Measurements from ENCODE around the gene RAB32. TPM values are rescaled to one million over a fixed set of nuclear protein-coding genes. Genes with fewer than 3 reads are reported as not detected.

RAB32 gene
- total and polyA plus RNA-seq, 5 donors from 2014 or later: 0.25 to 1.4 (median 1.0) TPM

GRCh38 chr6:146582857-146583256 is 39.2 kb downstream of the RAB32 start:
- no peak overlapping the region for H3K4me3 ChIP-seq (ENCODE audit: low read depth, low read length)
- Mint-ChIP-seq H3K4me3 (no peak overlapping the region), H3K36me3 (no peaks in the 10 kb centered on the region), H3K4me1 (no peaks in the 10 kb centered on the region), H3K9me3 (peaks cover 0 to 6% (median 0%) of the 10 kb centered on the region in 7 donors), H3K27ac (no peak overlapping the region), H3K27me3 (no peaks in the 10 kb centered on the region)
- H3K27ac ChIP-seq (ENCODE audit: insufficient read depth, low read length, poor library complexity, severe bottlenecking): no peak overlapping the region
- no peak for ATAC-seq (ENCODE audit: low read depth in 2 of 2)
- H3K9me3 ChIP-seq (ENCODE audit: control insufficient read depth in 2 of 2, low read length in 2 of 2): no peaks in the 10 kb centered on the region
- no peaks in the 10 kb centered on the region for H3K36me3 ChIP-seq (ENCODE audit: control insufficient read depth, insufficient read depth, low read length)
- no peaks in the 10 kb centered on the region for H3K27me3 ChIP-seq (ENCODE audit: control insufficient read depth, insufficient read depth, low read length)
- no peak for DNase-seq
- no peaks in the 10 kb centered on the region for H3K4me1 ChIP-seq (ENCODE audit: control insufficient read depth, insufficient read depth, low read length, poor library complexity, severe bottlenecking)

GRCh38 chr6:146583966-146584365 is 40.3 kb downstream of the RAB32 start:
- no peak for DNase-seq
- no peaks in the 10 kb centered on the region for H3K36me3 Mint-ChIP-seq

GRCh38 chr6:146587459-146587858 is 43.8 kb downstream of the RAB32 start:
- Mint-ChIP-seq H3K27me3 (no peaks in the 10 kb centered on the region), H3K4me3 (no peak overlapping the region), H3K27ac (no peak overlapping the region), H3K36me3 (no peaks in the 10 kb centered on the region), H3K4me1 (no peaks in the 10 kb centered on the region), H3K9me3 (peaks cover 0 to 3% (median 0%) of the 10 kb centered on the region in 7 donors)
- Histone ChIP-seq H3K36me3 (ENCODE audit: control insufficient read depth, insufficient read depth, low read length) (no peaks in the 10 kb centered on the region), H3K9me3 (ENCODE audit: control insufficient read depth in 2 of 2, low read length in 2 of 2) (no peaks in the 10 kb centered on the region), H3K27ac (ENCODE audit: insufficient read depth, low read length, poor library complexity, severe bottlenecking) (no peak overlapping the region), H3K4me1 (ENCODE audit: control insufficient read depth, insufficient read depth, low read length, poor library complexity, severe bottlenecking) (no peaks in the 10 kb centered on the region), H3K27me3 (ENCODE audit: control insufficient read depth, insufficient read depth, low read length) (no peaks in the 10 kb centered on the region), H3K4me3 (ENCODE audit: low read depth, low read length) (no peak overlapping the region)
- ATAC-seq (ENCODE audit: low read depth in 2 of 2): no peak
- no peak for DNase-seq

More at GRCh38 chr6:146583966-146584365, 40.3 kb downstream of the RAB32 start:
- Histone ChIP-seq H3K27me3 (ENCODE audit: control insufficient read depth, insufficient read depth, low read length) (no peaks in the 10 kb centered on the region), H3K4me1 (ENCODE audit: control insufficient read depth, insufficient read depth, low read length, poor library complexity, severe bottlenecking) (no peaks in the 10 kb centered on the region), H3K9me3 (ENCODE audit: control insufficient read depth in 2 of 2, low read length in 2 of 2) (no peaks in the 10 kb centered on the region), H3K4me3 (ENCODE audit: low read depth, low read length) (no peak overlapping the region), H3K27ac (ENCODE audit: insufficient read depth, low read length, poor library complexity, severe bottlenecking) (no peak overlapping the region), H3K36me3 (ENCODE audit: control insufficient read depth, insufficient read depth, low read length) (no peaks in the 10 kb centered on the region)
- Mint-ChIP-seq H3K9me3 (peaks cover 0 to 6% (median 0%) of the 10 kb centered on the region in 7 donors), H3K27me3 (no peaks in the 10 kb centered on the region), H3K4me1 (no peaks in the 10 kb centered on the region), H3K27ac (no peak overlapping the region), H3K4me3 (no peak overlapping the region)
- ATAC-seq (ENCODE audit: low read depth in 2 of 2): no peak

- Mint-ChIP-seq H3K27ac (no peak overlapping the region), H3K36me3 (no peaks in the 10 kb centered on the region), H3K4me1 (no peaks in the 10 kb centered on the region), H3K4me3 (no peak overlapping the region), H3K27me3 (no peaks in the 10 kb centered on the region), H3K9me3 (peaks cover 0 to 3% (median 0%) of the 10 kb centered on the region in 7 donors)
- Histone ChIP-seq H3K4me1 (ENCODE audit: control insufficient read depth, insufficient read depth, low read length, poor library complexity, severe bottlenecking) (no peaks in the 10 kb centered on the region), H3K27ac (ENCODE audit: insufficient read depth, low read length, poor library complexity, severe bottlenecking) (no peak overlapping the region), H3K27me3 (ENCODE audit: control insufficient read depth, insufficient read depth, low read length) (no peaks in the 10 kb centered on the region), H3K36me3 (ENCODE audit: control insufficient read depth, insufficient read depth, low read length) (no peaks in the 10 kb centered on the region), H3K9me3 (ENCODE audit: control insufficient read depth in 2 of 2, low read length in 2 of 2) (no peaks in the 10 kb centered on the region), H3K4me3 (ENCODE audit: low read depth, low read length) (no peak overlapping the region)
- no peak for DNase-seq
- ATAC-seq (ENCODE audit: low read depth in 2 of 2): no peak
Observed at GRCh38 chr6:146590492-146590891, 46.9 kb downstream of the RAB32 start.

- H3K27ac ChIP-seq (ENCODE audit: insufficient read depth, low read length, poor library complexity, severe bottlenecking): no peak overlapping the region
- no peak for DNase-seq
- no peaks in the 10 kb centered on the region for H3K27me3 Mint-ChIP-seq
Observed at GRCh38 chr6:146592451-146592850, 48.8 kb downstream of the RAB32 start.

GRCh38 chr6:146593986-146594385 is 50.4 kb downstream of the RAB32 start:
- Histone ChIP-seq H3K27me3 (ENCODE audit: control insufficient read depth, insufficient read depth, low read length) (no peaks in the 10 kb centered on the region), H3K27ac (ENCODE audit: insufficient read depth, low read length, poor library complexity, severe bottlenecking) (no peak overlapping the region), H3K36me3 (ENCODE audit: control insufficient read depth, insufficient read depth, low read length) (no peaks in the 10 kb centered on the region), H3K4me1 (ENCODE audit: control insufficient read depth, insufficient read depth, low read length, poor library complexity, severe bottlenecking) (no peaks in the 10 kb centered on the region), H3K9me3 (ENCODE audit: control insufficient read depth in 2 of 2, low read length in 2 of 2) (no peaks in the 10 kb centered on the region), H3K4me3 (ENCODE audit: low read depth, low read length) (no peak overlapping the region)
- Mint-ChIP-seq H3K9me3 (peaks cover 0 to 3% (median 0%) of the 10 kb centered on the region in 7 donors), H3K4me1 (peaks cover 0 to 2% (median 0%) of the 10 kb centered on the region in 4 donors), H3K27me3 (peaks cover under 1% of the 10 kb centered on the region), H3K4me3 (no peak overlapping the region), H3K27ac (no peak overlapping the region), H3K36me3 (no peaks in the 10 kb centered on the region)
- no peak for ATAC-seq (ENCODE audit: low read depth in 2 of 2)
- no peak for DNase-seq

More at GRCh38 chr6:146592451-146592850, 48.8 kb downstream of the RAB32 start:
- Histone ChIP-seq H3K4me3 (ENCODE audit: low read depth, low read length) (no peak overlapping the region), H3K27me3 (ENCODE audit: control insufficient read depth, insufficient read depth, low read length) (no peaks in the 10 kb centered on the region), H3K9me3 (ENCODE audit: control insufficient read depth in 2 of 2, low read length in 2 of 2) (no peaks in the 10 kb centered on the region), H3K4me1 (ENCODE audit: control insufficient read depth, insufficient read depth, low read length, poor library complexity, severe bottlenecking) (no peaks in the 10 kb centered on the region), H3K36me3 (ENCODE audit: control insufficient read depth, insufficient read depth, low read length) (no peaks in the 10 kb centered on the region)
- Mint-ChIP-seq H3K4me3 (no peak overlapping the region), H3K4me1 (no peaks in the 10 kb centered on the region), H3K27ac (no peak overlapping the region), H3K36me3 (no peaks in the 10 kb centered on the region), H3K9me3 (peaks cover 0 to 2% (median 0%) of the 10 kb centered on the region in 7 donors)
- ATAC-seq (ENCODE audit: low read depth in 2 of 2): no peak

GRCh38 chr6:146594495-146594894 is 50.9 kb downstream of the RAB32 start:
- Histone ChIP-seq H3K27ac (ENCODE audit: insufficient read depth, low read length, poor library complexity, severe bottlenecking) (no peak overlapping the region), H3K9me3 (ENCODE audit: control insufficient read depth in 2 of 2, low read length in 2 of 2) (no peaks in the 10 kb centered on the region), H3K36me3 (ENCODE audit: control insufficient read depth, insufficient read depth, low read length) (no peaks in the 10 kb centered on the region), H3K4me1 (ENCODE audit: control insufficient read depth, insufficient read depth, low read length, poor library complexity, severe bottlenecking) (no peaks in the 10 kb centered on the region), H3K27me3 (ENCODE audit: control insufficient read depth, insufficient read depth, low read length) (no peaks in the 10 kb centered on the region), H3K4me3 (ENCODE audit: low read depth, low read length) (no peak overlapping the region)
- Mint-ChIP-seq H3K4me1 (peaks cover 0 to 5% (median 1%) of the 10 kb centered on the region in 4 donors), H3K9me3 (peaks cover 0 to 3% (median 0%) of the 10 kb centered on the region in 7 donors), H3K4me3 (no peak overlapping the region), H3K27ac (no peak overlapping the region), H3K27me3 (peaks cover 4% of the 10 kb centered on the region), H3K36me3 (no peaks in the 10 kb centered on the region)
- no peak for DNase-seq
- ATAC-seq (ENCODE audit: low read depth in 2 of 2): no peak

GRCh38 chr6:146595972-146596731 is 52.5 kb downstream of the RAB32 start:
- no peak for ATAC-seq (ENCODE audit: low read depth in 2 of 2)
- Mint-ChIP-seq H3K36me3 (no peaks in the 10 kb centered on the region), H3K4me1 (peaks cover 0 to 5% (median 1%) of the 10 kb centered on the region in 4 donors), H3K9me3 (peaks cover 0 to 3% (median 0%) of the 10 kb centered on the region in 7 donors), H3K4me3 (no peak overlapping the region), H3K27ac (no peak overlapping the region), H3K27me3 (peaks cover 8% of the 10 kb centered on the region)
- H3K9me3 ChIP-seq (ENCODE audit: control insufficient read depth in 2 of 2, low read length in 2 of 2): no peaks in the 10 kb centered on the region
- H3K4me1 ChIP-seq (ENCODE audit: control insufficient read depth, insufficient read depth, low read length, poor library complexity, severe bottlenecking): no peaks in the 10 kb centered on the region
- H3K27me3 ChIP-seq (ENCODE audit: control insufficient read depth, insufficient read depth, low read length): no peaks in the 10 kb centered on the region
- H3K4me3 ChIP-seq (ENCODE audit: low read depth, low read length): no peak overlapping the region
- no peak for DNase-seq
- H3K36me3 ChIP-seq (ENCODE audit: control insufficient read depth, insufficient read depth, low read length): no peaks in the 10 kb centered on the region
- no peak overlapping the region for H3K27ac ChIP-seq (ENCODE audit: insufficient read depth, low read length, poor library complexity, severe bottlenecking)

Data from CD4-positive, CD25-positive, alpha-beta regulatory T cell (primary cell).